DOHH2 (cell line): ENCODE results near the gene DOCK1.

Experiments used
- H3F3A ChIP-seq: fragments of 200-600 bp; sonication (generic), shearing (Covaris generic); 2 replicates; pipeline ENCODE4 v1.6.0; 2016; ENCODE audit warnings: antibody characterized with exemption, mild to moderate bottlenecking; ENCODE audit not compliant: control insufficient read depth, insufficient read depth
- H3K27ac ChIP-seq: fragments of 200-600 bp; sonication (generic); 2 replicates; pipeline ENCODE4 v1.5.1; 2014; ENCODE audit warnings: low read depth, mild to moderate bottlenecking, low read length, moderate library complexity
- H3K27me3 ChIP-seq: fragments of 200-600 bp; sonication (generic); 2 replicates; pipeline ENCODE4 v1.6.1; 2014; ENCODE audit warnings: mild to moderate bottlenecking, low read length, mixed read lengths; ENCODE audit not compliant: control insufficient read depth
- H3K36me3 ChIP-seq: fragments of 200-600 bp; sonication (generic); 2 replicates; pipeline ENCODE4 v1.6.1; 2014; ENCODE audit warnings: mild to moderate bottlenecking, low read length, moderate library complexity, mixed read lengths; ENCODE audit not compliant: control insufficient read depth
- H3K4me1 ChIP-seq: fragments of 200-600 bp; sonication (generic); 2 replicates; pipeline ENCODE4 v1.6.1; 2014; ENCODE audit warnings: mild to moderate bottlenecking, low read length, mixed read lengths; ENCODE audit not compliant: control insufficient read depth
- H3K4me2 ChIP-seq: fragments of 200-600 bp; sonication (generic); 2 replicates; pipeline ENCODE4 v1.6.0; 2014; ENCODE audit warnings: mild to moderate bottlenecking, low read length, moderate library complexity
- H3K4me3 ChIP-seq: fragments of 200-600 bp; sonication (generic); 2 replicates; pipeline ENCODE4 v1.5.1; 2014; ENCODE audit warnings: mild to moderate bottlenecking, low read length, mixed read lengths
- H3K79me2 ChIP-seq: fragments of 200-600 bp; sonication (generic); 2 replicates; pipeline ENCODE4 v1.6.1; 2014; ENCODE audit warnings: mild to moderate bottlenecking, low read length, mixed read lengths; ENCODE audit not compliant: control insufficient read depth
- H3K9me2 ChIP-seq: fragments of 200-600 bp; sonication (generic); replicated peaks from 2 replicates; pipeline ENCODE4 v1.6.1; 2014; ENCODE audit warnings: mild to moderate bottlenecking, low read length, mixed read lengths; ENCODE audit not compliant: control insufficient read depth
- H3K9me3 ChIP-seq: fragments of 200-600 bp; sonication (generic); 2 replicates; pipeline ENCODE4 v1.6.1; 2014; ENCODE audit warnings: antibody characterized with exemption, low read length, mixed read lengths; ENCODE audit not compliant: control insufficient read depth, insufficient read depth
- H4K20me1 ChIP-seq: fragments of 200-600 bp; sonication (generic); 2 replicates; pipeline ENCODE4 v1.6.0; 2014; ENCODE audit warnings: low read depth, mild to moderate bottlenecking, antibody characterized with exemption, low read length, moderate library complexity; ENCODE audit not compliant: control insufficient read depth, insufficient read depth
- CTCF ChIP-seq: fragments of 200-600 bp; sonication (generic); IDR thresholded peaks from one replicate; pipeline ENCODE4 v1.5.1; 2014; ENCODE audit warnings: antibody characterized with exemption, mild to moderate bottlenecking, low read depth, low read length; ENCODE audit not compliant: poor library complexity, severe bottlenecking
- EZH2phosphoT487 ChIP-seq: fragments of 200-600 bp; sonication (generic); IDR thresholded peaks from 2 replicates; pipeline ENCODE4 v1.6.1; 2017; ENCODE audit warnings: borderline replicate concordance, mild to moderate bottlenecking, antibody characterized with exemption, low read length, moderate library complexity, mixed read lengths

The DOCK1 gene

GRCh38 chr10:127406018-127406550 is 500.9 kb downstream of the DOCK1 start:
- H3K9me2 ChIP-seq = no peaks in the 10 kb centered on the region
- H4K20me1 ChIP-seq = no peaks in the 10 kb centered on the region
- no peak overlapping the region for H3K4me2 ChIP-seq
- H3K4me1 ChIP-seq = no peaks in the 10 kb centered on the region
- TF ChIP-seq EZH2phosphoT487 (no peak), CTCF (no peak)
- H3K27me3 ChIP-seq = no peaks in the 10 kb centered on the region
- H3F3A ChIP-seq = no peaks in the 10 kb centered on the region
- H3K4me3 ChIP-seq = no peak overlapping the region
- no peaks in the 10 kb centered on the region for H3K79me2 ChIP-seq
- no peaks in the 10 kb centered on the region for H3K9me3 ChIP-seq
- H3K36me3 ChIP-seq = no peaks in the 10 kb centered on the region
- no peak overlapping the region for H3K27ac ChIP-seq

GRCh38 chr10:127407551-127407950 is 502.3 kb downstream of the DOCK1 start:
- Histone ChIP-seq H3F3A (no peaks in the 10 kb centered on the region), H3K27me3 (no peaks in the 10 kb centered on the region), H3K79me2 (no peaks in the 10 kb centered on the region), H3K36me3 (no peaks in the 10 kb centered on the region), H3K4me3 (no peak overlapping the region), H3K4me2 (no peak overlapping the region), H3K4me1 (no peaks in the 10 kb centered on the region), H3K9me3 (peaks cover under 1% of the 10 kb centered on the region; the same call in 1 of the 2 replicates), H4K20me1 (no peaks in the 10 kb centered on the region), H3K9me2 (no peaks in the 10 kb centered on the region), H3K27ac (no peak overlapping the region)
- TF ChIP-seq CTCF = no peak
- no peak for TF ChIP-seq EZH2phosphoT487

- H3K79me2 ChIP-seq = no peaks in the 10 kb centered on the region
These were observed 503.0 kb downstream of the DOCK1 start for GRCh38 chr10:127408112-127408710.

More at GRCh38 chr10:127408112-127408710, 503.0 kb downstream of the DOCK1 start:
- Histone ChIP-seq H3K4me3 (no peak overlapping the region), H3K27ac (no peak overlapping the region), H4K20me1 (no peaks in the 10 kb centered on the region), H3K36me3 (no peaks in the 10 kb centered on the region), H3F3A (no peaks in the 10 kb centered on the region), H3K9me2 (no peaks in the 10 kb centered on the region), H3K4me2 (no peak overlapping the region), H3K27me3 (no peaks in the 10 kb centered on the region), H3K9me3 (peaks cover 4% of the 10 kb centered on the region; the same call in 1 of the 2 replicates), H3K4me1 (no peaks in the 10 kb centered on the region)
- TF ChIP-seq CTCF (no peak), EZH2phosphoT487 (no peak)
